ENCODE results near the gene WDR83.
"Not testable (repeated sequence)": the region's sequence is repeated elsewhere in the genome, so short reads cannot be mapped to it uniquely, and the experiment has no call there.

WDR83 gene, protein sequence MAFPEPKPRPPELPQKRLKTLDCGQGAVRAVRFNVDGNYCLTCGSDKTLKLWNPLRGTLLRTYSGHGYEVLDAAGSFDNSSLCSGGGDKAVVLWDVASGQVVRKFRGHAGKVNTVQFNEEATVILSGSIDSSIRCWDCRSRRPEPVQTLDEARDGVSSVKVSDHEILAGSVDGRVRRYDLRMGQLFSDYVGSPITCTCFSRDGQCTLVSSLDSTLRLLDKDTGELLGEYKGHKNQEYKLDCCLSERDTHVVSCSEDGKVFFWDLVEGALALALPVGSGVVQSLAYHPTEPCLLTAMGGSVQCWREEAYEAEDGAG

DNA sequence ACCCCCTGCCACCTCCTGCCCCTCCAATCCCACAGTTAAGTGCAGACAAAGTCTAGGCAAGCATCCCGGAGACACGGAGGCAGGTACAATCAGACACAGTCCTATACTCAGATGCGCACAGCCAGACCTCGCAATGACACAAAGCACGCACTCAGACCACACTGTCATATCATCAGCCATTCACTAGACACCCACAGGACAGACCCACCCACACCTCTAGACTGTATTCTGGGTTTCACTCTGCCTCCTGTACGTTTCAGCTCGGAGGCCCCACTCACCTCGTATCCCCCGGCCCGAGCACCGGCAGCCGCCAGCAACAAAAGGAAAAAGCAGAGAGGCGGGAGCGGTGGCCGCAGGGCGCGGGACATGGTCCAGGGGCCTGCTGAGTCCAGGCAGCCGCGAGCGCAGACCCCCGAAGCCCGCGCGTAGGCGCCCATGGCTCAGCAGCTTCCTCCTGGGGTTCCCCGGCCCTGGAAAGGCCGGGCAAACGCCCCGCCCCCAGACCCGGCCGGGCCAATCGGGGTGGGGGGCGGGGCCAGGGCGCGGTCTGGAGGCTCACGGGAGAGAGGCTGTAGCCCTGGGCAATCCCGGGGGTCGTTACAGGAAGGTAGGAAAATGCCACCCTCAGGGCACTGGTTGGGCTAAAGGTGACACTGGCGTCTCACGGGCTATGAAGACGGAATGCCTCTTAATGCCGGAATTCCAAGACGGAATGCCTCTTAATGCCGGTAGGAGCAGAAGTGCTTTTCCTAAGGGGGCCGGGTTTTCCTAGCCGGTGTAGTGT is at the start of gene WDR83, which contains the start of gene MAN2B1:
TSS of gene WDR83 (plus strand) at position 543 of the 784 bp plus-strand sequence. CDS start 2,984 bp downstream, outside the sequence.
TSS of gene MAN2B1 (minus strand) at position 478 of the 784 bp plus-strand sequence. CDS start at position 437, 41 bp downstream.
- peak; percentile 75 for DNase-seq (ENCODE audit: low read depth)

DNA sequence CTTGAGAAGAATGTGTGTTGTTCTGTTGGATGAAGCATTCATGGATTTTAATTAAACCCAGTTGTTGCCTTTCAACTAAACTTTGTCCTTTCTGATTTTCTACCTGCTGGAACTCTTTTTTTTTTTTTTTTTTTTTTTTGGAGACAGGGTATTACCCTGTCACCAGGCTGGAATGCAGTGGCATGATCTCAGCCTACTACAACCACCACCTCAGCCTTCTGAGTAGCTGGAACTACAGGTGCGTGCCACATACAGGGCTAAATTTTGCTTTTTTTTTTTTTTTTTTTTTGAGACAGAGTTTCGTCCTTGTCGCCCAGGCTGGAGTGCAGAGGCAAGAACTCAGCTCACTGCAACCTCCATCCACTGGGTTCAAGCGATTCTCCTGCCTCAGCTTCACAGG is 49.0 kb upstream of the WDR83 start:
- DNase-seq (ENCODE audit: low read depth), result no peak

DNA sequence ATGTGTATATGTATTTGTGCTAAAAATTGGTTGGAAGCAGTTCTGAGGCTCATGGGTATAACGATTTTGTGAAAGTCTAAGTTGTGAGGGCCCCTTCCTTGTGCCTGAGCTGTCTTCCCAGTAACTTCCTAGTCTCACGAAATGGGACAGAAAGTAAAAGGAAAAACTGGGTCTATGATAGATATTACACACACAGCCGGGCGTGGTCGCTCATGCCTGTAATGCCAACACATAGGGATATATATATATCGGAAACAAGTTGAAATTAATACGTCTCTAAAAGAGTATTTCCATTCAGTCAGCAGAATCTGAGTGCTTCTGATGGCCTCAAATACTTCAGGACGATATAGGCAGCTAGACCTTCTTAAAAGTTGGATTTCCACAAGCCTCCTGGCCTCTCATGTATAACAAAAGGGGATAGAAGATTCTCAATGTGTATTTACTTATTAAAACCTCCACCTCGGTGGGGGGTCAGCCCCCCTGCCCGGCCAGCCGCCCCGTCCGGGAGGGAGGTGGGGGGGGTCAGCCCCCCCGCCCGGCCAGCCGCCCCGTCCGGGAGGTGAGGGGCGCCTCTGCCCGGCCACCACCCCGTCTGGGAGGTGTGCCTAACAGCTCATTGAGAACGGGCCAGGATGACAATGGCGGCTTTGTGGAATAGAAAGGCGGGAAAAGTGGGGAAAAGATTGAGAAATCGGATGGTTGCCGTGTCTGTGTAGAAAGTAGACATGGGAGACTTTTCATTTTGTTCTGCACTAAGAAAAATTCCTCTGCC is 45.2 kb upstream of the WDR83 start:
- DNase-seq (ENCODE audit: low read depth), result not testable (repeated sequence)

DNA sequence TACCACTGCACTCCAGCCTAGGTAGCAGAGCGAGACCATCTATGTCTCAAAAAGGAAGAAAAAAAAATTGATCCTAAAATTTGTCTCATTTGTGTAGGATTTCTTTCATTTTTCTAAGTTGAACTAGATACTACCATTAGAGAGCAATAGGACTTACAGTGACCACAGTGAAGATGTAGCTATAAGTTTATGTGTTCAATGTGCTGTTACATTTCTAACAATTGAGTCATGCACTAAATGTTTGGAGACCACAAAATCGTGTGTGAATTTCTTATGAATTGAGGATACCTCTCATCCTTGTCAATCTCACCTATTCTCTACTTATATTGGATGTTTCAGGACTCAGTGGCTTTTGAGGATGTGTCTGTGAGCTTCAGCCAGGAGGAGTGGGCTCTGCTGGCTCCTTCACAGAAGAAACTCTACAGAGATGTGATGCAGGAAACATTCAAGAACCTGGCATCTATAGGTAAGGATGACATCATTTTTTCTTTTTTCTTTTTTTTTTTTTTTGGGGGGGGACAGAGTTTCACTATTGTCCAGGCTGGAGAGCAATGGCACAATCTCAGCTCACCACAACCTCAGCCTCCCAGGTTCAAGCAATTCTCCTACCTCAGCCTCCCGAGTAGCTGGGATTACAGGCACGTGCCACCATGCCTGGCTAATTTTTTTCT is 43.1 kb upstream of the WDR83 start:
- DNase-seq (ENCODE audit: low read depth), result no peak

DNA sequence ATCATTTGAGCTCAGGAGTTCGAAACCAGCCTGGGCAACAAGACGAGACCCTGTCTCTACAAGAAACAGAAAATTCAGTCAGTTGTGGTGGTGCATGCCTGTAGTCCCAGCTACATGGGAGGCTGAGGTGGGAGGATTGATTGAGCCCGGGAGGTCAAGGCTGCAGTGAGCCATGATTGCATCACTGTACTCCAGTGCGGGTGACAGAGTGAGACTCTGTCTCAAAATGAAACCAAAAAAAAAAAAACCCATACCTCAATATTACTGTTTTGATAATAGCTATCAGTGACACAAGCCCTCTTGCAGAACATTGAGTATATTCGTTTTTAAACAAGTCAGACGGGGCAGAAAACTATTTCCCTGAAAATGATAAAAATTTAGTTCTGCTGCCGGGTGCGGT is 39.6 kb upstream of the WDR83 start:
- DNase-seq (ENCODE audit: low read depth), result no peak

DNA sequence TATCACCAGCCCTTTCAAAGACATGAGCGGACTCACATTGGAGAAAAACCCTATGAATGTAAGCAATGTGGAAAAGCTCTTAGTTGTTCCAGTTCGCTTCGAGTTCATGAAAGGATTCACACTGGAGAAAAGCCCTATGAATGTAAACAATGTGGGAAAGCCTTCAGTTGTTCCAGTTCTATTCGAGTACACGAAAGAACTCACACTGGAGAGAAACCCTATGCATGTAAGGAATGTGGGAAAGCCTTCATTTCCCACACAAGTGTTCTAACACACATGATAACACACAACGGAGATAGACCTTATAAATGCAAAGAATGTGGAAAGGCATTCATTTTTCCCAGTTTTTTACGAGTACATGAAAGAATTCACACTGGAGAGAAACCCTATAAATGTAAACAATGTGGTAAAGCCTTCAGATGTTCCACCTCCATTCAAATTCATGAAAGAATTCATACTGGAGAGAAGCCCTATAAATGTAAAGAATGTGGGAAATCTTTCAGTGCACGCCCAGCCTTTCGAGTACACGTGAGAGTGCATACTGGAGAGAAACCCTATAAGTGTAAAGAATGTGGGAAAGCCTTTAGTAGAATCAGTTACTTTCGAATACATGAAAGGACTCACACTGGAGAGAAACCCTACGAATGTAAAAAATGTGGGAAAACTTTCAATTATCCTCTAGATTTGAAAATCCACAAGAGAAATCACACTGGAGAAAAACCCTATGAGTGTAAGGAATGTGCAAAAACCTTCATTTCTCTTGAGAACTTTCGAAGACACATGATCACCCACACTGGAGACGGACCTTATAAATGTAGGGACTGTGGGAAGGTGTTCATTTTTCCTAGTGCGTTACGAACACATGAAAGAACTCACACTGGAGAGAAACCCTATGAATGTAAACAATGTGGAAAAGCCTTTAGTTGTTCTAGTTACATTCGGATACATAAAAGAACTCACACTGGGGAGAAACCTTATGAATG is 38.3 kb upstream of the WDR83 start:
- DNase-seq (ENCODE audit: low read depth), result no peak

DNA sequence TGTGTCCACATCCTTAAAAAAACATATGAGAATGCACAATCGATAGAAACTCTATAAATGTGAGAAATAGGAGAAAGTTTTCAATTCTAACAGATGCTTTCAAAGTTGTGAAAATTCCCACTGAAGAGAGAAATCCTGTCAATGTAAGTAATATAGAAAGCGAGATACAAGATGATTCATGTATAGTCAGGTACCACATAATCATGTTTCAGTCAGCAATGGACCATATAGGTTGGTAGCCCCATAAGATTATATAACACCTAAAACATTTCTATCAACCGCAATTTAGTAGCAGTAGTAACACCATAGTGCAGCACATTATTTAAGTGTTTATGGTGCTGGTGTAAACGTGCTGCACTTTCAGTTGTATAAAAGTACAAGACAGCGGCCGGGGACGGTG is 37.4 kb upstream of the WDR83 start:
- no peak for DNase-seq (ENCODE audit: low read depth)

DNA sequence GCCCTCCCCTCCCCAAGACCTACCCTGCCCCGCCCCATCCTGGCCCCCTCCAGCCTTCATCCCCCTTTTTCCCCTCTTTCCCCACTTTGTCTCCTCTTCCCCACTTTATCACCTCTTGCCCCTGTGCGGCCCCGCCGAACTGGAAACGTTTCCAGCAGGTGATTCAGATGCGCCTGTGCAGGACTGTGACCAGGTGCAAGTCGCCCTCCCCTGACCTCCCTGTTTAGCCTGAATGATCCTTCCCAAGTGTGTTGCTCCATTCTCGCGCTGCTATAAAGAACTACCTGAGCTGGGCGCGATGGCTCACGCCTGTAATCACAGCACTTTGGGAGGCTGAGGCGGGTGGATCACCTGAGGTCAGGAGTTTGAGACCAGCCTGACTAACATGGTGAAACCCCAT is 30.0 kb upstream of the WDR83 start:
- no peak for DNase-seq (ENCODE audit: low read depth)

DNA sequence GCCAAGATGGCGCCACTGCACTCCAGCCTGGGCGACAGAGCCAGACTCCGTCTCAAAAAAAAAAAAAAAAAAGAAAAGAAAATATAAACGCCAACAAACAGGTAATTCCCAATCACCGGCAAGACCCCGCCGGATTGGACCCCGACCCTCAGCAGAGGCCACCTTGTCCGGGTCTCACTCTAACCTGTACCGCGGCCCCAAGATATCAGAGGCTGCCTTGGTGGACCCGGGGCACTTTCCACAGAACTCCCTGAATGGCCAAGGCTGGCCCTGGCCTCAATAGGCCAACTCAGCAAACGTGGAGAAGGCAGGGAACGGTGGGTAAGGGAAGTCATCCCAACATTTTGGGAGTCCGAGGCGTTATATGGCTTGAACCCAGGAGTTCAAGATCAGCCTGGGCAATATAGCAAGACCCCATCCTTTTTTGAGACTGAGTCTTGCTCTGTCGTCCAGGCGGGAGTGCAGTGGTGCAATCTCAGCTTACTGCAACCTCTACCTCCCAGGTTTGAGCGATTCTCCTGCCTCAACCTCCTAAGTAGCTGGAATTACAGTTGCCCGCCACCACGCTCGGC is 27.9 kb upstream of the WDR83 start:
- no peak for DNase-seq (ENCODE audit: low read depth)

DNA sequence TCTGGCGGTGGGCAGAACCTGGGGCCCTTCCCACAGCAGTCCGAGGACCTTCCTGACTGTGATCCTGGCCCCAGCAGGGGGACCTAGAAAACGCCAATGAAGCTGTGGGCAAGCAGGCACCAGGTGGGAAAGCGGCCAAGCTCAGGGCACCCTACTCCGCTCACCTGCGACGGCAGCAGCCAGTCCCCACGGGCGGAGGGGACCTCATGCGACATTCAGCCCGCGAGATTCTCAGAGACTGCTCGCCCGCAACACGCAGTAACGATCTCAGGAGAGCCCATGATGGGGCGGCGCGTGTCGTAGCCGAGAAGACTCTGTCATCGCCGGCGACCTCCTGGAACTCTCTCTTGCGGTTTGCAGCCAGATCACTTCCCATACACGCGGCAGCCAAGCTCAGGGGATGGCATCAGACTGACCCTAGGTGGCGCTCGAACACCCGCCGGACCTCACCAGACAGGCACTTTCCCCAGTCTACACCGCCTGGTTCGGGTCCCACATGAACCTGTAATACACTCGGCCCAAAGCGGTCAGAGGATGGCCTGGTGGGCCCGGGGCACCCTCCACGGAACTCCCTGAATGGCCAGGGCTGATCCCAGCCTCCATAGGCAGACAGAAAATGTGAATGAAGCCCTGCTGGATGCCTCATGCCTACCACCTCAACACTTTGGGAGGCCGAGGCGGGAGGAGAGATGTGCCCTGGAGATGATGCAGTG is 26.6 kb upstream of the WDR83 start:
- peak; percentile 82 for DNase-seq (ENCODE audit: low read depth)

DNA sequence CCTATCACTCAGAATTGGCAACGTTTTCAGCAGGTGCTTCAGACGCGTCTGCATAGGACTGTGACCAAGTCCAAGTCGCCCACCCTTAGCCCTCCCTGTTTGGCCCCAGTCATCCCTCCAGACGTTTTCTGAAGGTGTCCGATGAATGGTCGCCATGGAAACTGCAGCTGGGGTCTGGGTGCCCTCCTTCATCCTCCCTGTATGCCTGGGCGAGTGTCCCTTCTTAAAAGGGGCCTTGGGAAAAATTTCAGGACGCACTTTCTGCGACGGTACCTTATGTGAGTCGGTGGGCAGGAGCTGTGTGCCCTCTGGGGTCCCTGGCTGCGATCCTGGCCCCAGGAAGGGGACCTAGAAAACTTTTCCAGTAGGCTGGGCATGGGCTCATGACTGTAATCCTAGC is 25.2 kb upstream of the WDR83 start:
- no peak for DNase-seq (ENCODE audit: low read depth)

DNA sequence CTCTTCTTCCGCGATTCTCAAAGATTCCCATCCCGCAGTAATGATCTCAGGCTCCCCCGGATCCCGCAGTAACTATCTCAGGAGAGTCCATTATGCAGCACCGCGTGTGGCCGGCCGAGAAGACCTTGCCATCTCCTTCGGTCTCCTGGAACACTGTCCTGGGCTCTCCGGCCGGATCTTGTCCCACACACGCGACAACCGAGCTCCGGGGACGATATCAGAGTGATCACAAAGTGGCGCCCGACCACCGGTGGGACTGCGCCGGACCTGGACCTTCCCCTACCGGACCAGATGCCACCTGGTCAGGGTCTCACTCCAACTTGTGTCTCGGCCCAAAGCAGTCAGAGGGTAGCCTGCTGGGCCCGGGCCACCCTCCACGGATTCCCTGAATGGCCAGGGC is 24.1 kb upstream of the WDR83 start:
- DNase-seq (ENCODE audit: low read depth), result no peak

DNA sequence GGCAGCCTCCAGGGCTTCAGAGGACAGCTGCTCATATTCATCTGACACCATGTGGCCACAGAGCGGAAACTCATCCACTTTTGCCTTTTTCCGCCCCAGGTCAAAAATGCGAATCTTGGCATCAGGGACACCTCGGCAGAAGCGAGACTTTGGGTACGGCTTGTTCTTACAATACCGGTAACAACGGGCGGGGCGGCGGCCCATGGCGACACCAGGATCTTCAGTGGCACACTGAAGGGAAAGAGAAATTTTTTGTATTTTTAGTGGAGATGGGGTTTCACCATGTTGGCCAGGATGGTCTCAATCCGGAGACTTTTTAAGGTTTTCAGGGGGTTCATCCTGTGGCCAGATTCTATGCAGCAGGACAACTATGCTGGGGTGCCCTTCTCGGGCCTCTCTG is 22.9 kb upstream of the WDR83 start:
- not testable (repeated sequence) for DNase-seq (ENCODE audit: low read depth)

DNA sequence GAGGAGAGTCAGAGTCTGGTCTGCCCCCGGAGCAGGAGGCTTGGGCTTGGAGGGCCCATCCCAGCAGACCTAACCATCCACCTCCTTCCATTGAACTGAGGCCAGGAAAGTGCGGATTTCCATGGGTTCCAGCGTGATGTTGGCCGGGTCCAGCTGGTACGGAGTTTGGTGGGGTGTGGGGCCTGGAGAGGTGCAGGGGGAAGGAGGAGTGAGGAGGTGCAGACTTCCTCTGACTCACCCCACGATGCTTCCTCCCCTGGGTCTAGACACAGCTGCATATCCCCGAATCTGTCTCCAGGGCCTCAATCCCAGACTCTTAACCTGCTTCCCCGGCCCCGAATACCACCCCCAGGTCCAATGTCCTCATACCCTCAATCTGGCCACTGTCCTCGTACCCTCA is 20.1 kb upstream of the WDR83 start:
- DNase-seq (ENCODE audit: low read depth), result no peak

DNA sequence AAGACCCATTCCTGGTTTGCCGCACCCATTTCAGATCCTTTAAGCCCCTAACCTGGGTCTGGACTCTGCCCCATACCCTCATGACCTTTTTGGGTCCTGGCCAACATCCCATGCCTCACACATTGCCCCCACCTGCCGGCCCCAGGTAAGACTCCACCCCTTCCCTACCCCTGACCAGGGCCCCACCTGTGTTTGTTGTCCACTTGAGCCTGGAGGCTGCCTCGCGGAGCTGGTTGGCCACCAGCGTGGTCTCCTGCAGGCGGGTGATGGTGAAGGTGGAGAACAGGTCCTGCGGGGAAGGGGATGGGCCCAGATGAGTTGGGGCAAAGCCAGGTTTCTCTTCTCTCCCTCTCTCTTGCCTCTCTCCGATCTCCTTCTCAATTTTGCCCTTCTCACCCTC is 19.6 kb upstream of the WDR83 start:
- no peak for DNase-seq (ENCODE audit: low read depth)

DNA sequence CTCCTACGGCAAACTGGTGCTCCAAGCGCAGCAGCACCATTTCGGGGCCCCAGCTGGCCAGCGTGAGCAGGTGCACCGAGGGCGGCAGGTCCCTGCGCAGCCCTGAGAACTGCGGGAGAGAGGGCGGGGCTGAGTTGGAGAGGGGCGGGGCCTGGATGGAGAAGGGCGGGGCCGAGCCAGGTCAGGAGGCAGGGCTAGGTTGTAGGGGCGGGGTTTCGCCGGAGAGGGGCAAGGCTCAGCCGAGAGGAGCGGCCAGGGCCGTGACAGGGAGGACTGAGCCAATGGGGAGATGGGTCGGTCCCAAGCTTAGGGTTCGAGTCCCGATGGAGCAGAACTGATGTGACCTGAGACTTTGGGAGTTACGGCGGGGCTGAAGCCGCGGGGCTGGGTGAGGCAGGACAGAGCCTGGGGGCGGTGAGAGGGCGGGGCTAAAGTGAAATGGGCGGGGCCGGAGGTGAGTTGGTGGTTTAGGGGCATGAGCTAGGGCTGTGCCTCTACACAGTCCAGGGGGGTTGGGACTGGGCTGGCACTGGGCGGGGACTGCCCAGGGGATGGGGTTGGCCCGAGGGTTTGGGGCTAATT is 19.0 kb upstream of the WDR83 start:
- no peak for DNase-seq (ENCODE audit: low read depth)

DNA sequence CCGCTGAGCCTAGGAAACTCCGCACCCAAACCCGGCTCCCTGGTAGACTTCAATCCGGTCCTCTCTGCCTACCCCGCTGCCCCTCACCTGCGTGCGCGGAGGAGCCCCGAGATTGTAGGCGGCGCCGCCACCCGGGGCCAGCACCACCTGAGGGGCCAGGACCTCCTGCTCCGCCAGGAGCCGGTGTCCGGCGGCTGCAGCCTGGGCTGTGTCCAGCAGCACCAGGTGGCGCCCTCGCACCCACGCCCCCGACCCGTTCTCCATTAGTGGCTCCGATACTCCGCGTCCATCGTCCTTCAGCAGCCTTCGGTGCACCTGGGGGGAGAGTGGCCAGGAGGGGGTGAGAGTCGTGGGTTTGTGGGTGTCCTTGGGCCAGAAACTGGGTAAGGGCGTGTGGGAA is 18.5 kb upstream of the WDR83 start:
- no peak for DNase-seq (ENCODE audit: low read depth)

DNA sequence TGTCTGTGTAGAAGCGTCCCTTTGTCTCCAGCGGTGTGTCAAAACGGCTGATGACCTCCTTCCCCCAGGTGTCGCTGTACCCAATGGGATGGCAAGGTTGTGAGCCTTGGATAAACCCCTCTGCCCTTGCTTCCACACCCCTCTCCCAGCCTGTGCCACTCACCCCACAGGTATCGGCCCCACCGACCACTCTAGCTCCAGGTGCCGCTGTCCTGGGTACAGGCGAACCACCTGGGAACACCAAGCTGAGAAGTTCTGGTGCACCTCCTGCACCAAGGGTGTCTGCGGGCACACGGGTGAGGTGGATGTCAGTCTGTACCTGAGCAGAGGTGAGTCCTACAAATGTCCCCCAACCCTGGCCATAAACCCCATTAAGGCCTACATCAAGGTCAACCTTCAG is 16.7 kb upstream of the WDR83 start:
- DNase-seq (ENCODE audit: low read depth), result no peak

DNA sequence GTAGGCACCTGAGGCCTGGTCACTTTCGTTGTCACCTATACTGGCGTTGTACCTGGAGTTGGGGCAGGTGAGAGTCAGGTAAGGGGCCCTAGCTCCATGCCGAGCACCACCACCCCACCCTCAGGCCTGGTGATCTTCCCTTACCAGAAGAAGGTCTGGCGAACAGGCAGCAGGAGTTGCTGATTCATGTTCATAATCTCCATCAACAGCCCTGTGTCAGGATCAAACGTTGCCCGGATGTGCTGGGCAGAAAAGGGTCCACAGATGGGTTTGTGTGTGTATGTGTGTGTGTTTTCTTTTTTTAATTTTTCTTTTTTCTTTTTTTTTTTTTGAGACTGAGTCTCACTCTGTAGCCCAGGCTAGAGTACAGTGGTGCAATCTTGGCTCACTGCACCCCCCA is 14.4 kb upstream of the WDR83 start:
- DNase-seq (ENCODE audit: low read depth), result no peak

DNA sequence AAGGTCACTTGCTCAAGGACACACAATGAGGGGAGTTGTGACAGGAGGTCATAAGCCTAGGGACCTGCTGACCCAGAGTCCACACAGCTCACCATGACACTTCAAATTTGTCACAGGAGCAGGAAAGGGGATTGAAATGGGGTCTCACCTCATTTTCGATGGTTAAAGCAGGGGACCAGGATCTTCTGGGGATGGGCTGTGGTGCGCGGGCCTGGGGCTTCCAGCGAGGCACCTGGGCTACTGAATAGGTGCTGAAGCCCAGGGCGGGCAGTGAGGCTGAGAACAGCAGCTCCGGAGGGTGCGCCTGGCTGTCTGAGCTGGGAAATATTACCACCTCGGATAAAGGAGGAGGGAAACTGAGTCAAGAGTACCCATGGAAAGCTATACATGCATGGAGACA is 11.1 kb upstream of the WDR83 start:
- no peak for DNase-seq (ENCODE audit: low read depth)

Measured in stimulated activated CD8-positive, alpha-beta memory T cell treated with anti-CD3 and anti-CD28 coated beads, Interleukin-4, amount 100 ng/mL, for 24 hours (primary cell).